Measurements from ENCODE around the gene PCCB.

The PCCB gene

GRCh38 chr3:136236109-136236508, 14.0 kb upstream of the PCCB start:
- Histone ChIP-seq H3K27ac (no peak overlapping the region), H3K4me3 (no peak overlapping the region)
- no peak for DNase-seq (ENCODE audit: low spot score)
- TF ChIP-seq, protein P1, sequence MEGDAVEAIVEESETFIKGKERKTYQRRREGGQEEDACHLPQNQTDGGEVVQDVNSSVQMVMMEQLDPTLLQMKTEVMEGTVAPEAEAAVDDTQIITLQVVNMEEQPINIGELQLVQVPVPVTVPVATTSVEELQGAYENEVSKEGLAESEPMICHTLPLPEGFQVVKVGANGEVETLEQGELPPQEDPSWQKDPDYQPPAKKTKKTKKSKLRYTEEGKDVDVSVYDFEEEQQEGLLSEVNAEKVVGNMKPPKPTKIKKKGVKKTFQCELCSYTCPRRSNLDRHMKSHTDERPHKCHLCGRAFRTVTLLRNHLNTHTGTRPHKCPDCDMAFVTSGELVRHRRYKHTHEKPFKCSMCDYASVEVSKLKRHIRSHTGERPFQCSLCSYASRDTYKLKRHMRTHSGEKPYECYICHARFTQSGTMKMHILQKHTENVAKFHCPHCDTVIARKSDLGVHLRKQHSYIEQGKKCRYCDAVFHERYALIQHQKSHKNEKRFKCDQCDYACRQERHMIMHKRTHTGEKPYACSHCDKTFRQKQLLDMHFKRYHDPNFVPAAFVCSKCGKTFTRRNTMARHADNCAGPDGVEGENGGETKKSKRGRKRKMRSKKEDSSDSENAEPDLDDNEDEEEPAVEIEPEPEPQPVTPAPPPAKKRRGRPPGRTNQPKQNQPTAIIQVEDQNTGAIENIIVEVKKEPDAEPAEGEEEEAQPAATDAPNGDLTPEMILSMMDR (IDR thresholded peaks at IDR 0.05) = no peak

DNA sequence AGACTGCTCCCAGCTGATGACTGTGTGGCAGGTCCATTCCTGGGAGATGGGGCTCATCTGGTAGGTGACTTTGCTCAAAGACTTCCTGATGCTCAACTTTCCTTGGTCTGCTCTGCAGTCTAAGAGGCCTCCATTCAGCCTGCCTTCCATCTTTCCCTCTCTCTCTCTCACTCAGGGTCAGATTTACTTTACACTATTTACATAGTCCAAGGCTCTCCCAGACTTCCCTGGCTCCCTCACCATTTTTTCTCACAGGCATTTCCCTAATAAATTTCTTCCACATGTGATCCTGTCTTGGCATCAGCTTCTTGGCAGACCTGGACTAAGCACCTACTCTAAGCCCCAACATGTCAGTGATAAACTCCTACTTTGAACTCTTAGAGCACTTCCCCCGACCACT, 13.0 kb upstream of the PCCB start:
- no peak for DNase-seq (ENCODE audit: low spot score)
- Histone ChIP-seq H3K27ac (no peak overlapping the region), H3K4me3 (no peak overlapping the region)
- TF ChIP-seq, protein P1 (IDR thresholded peaks at IDR 0.05) = no peak

GRCh38 chr3:136237961-136238649, 12.0 kb upstream of the PCCB start:
- H3K4me3 ChIP-seq = no peak overlapping the region
- no peak for DNase-seq (ENCODE audit: low spot score)
- TF ChIP-seq, protein P1 (IDR thresholded peaks at IDR 0.05) = no peak
- H3K27ac ChIP-seq = no peak overlapping the region

- TF ChIP-seq, protein P1 (IDR thresholded peaks at IDR 0.05) = no peak
- Histone ChIP-seq H3K4me3 (no peak overlapping the region), H3K27ac (no peak overlapping the region)
- no peak for DNase-seq (ENCODE audit: low spot score)
Observed at GRCh38 chr3:136239094-136239493, 11.0 kb upstream of the PCCB start.

GRCh38 chr3:136245691-136246090, 4.4 kb upstream of the PCCB start:
- no peak overlapping the region for H3K27ac ChIP-seq

DNA sequence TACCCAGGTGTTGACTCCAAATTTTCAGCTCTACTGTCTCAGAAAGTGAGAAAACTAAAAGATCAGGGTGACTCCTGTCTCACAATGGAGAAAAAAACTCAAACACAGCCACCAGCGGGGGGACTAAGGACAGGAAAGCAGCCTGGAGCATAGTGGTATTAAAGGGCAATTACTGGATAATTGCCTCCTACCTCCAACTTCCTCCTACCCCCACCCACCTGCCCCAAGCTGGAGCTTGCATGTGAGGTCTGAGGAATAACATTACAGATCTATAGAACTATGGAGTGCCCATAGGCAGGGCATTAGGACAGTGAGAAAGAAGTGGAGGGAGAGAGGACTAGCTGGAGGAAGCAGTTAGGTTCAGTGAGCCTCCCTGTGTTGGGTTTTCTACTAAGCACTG, 2.7 kb upstream of the PCCB start:
- H3K27ac ChIP-seq = no peak overlapping the region
- no peak for DNase-seq (ENCODE audit: low spot score)
- H3K4me3 ChIP-seq = no peak overlapping the region
- TF ChIP-seq, protein P1 (IDR thresholded peaks at IDR 0.05) = no peak

More at GRCh38 chr3:136245691-136246090, 4.4 kb upstream of the PCCB start:
- H3K4me3 ChIP-seq = no peak overlapping the region
- TF ChIP-seq, protein P1 (IDR thresholded peaks at IDR 0.05) = no peak
- no peak for DNase-seq (ENCODE audit: low spot score)

DNA sequence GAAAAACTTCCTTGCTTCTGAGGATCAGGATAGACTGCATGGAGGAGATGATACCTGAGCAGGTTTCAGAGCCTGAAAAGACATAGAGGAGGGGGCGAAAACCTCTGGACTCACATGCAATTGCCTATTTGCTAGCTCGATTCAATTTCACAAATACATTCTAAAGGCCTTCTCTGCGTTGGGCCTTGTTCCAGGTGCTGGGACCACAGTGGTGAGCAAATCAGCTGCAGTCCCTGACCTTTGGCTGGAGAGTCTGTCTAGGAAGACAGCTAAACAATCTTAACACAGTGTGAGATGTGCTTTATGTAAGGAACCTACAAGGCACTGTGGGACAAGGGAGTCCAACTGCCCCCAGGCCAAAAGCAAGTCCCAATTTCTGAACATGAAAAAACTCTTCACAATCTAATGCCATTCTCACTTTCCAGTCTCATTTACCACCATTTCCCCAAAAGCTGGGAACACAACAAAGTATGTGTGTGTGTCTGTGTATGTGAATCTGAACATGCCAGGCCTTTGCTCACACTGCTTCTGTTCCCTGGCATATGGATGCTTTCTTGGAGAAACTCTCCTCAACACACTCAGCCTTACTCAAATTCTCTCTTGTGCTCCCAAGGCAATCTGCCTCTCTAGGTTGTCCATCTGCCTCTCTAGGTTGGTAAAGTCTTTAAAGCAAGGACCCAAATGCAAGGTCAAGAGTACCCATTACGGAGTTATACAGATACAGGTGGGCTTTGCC, 2.1 kb upstream of the PCCB start:
- no peak for DNase-seq (ENCODE audit: low spot score)
- TF ChIP-seq, protein P1 (IDR thresholded peaks at IDR 0.05) = no peak
- Histone ChIP-seq H3K4me3 (no peak overlapping the region), H3K27ac (no peak overlapping the region)
